OCI-LY7 (cell line): ENCODE measurements around the gene KRTAP5-6.

ENCODE experiments used
- CTCF ChIP-seq: fragments of 200-600 bp; sonication (generic); conservative IDR thresholded peaks from 2 replicates; pipeline ENCODE4 v1.5.1; 2014; ENCODE audit warnings: mild to moderate bottlenecking, antibody characterized with exemption, low read length, moderate library complexity, mixed read lengths
- EZH2phosphoT487 ChIP-seq: fragments of 200-600 bp; sonication (generic); IDR thresholded peaks from 2 replicates; pipeline ENCODE4 v1.6.1; 2018; ENCODE audit warnings: low read depth, borderline replicate concordance, mild to moderate bottlenecking, mixed run types, antibody characterized with exemption, low read length, moderate library complexity, mixed read lengths

- no peak for TF ChIP-seq CTCF
- TF ChIP-seq EZH2phosphoT487, result no peak
Measured at GRCh38 chr11:1744891-1745700, 48.1 kb downstream of the KRTAP5-6 start.
